Keratinocyte (primary cell): ENCODE data around the gene DNASE1L3. TPM values are rescaled to one million over a fixed set of nuclear protein-coding genes. Genes with fewer than 3 reads are reported as not detected.

Source experiments
- DNase-seq: peaks from one replicate; pipeline ENCODE4 v3.0.0-alpha.2; 2011; ENCODE audit warnings: low read depth, missing footprints, low spot score
- FAIRE-seq: peaks from 2 replicates; lab custom pipeline; 2011; peaks lifted over from hg19 to GRCh38; lab: Jason Lieb, UNC
- H2AFZ ChIP-seq: 2 replicates; pipeline ENCODE4 v1.6.0; 2012; ENCODE audit warnings: low read length, control low read depth, inconsistent platforms; ENCODE audit not compliant: control insufficient read depth
- H3K27ac ChIP-seq: 2 replicates; pipeline ENCODE4 v1.5.1; 2011; ENCODE audit warnings: low read length; ENCODE audit not compliant: control insufficient read depth, insufficient read depth
- H3K27me3 ChIP-seq: 3 replicates; pipeline ENCODE4 v1.6.0; 2011; ENCODE audit warnings: low read length; ENCODE audit not compliant: control insufficient read depth, insufficient read depth; ENCODE audit errors: extremely low read depth
- H3K36me3 ChIP-seq, 2 experiments: 2 replicates in 1 of 2; 3 replicates in 1 of 2; pipeline ENCODE4 v1.5.1; 2011; ENCODE audit warnings: low read length in 2 of 2, mild to moderate bottlenecking in 1 of 2; ENCODE audit not compliant: control insufficient read depth in 2 of 2, insufficient read depth in 2 of 2; ENCODE audit errors: extremely low read depth in 1 of 2
- H3K4me1 ChIP-seq: 3 replicates; pipeline ENCODE4 v1.5.1; 2011; ENCODE audit warnings: low read length; ENCODE audit not compliant: control insufficient read depth, insufficient read depth; ENCODE audit errors: extremely low read depth
- H3K4me2 ChIP-seq: 3 replicates; pipeline ENCODE4 v1.6.0; 2011; ENCODE audit warnings: low read depth, low read length; ENCODE audit not compliant: control insufficient read depth, insufficient read depth; ENCODE audit errors: extremely low read depth
- H3K4me3 ChIP-seq, 3 experiments: fragments of 200-600 bp in 1 of 3; sonication (generic) in 1 of 3; 2 replicates in 2 of 3; 3 replicates in 1 of 3; pipeline ENCODE4 v1.5.1; 2011 to 2016; ENCODE audit warnings: low read length in 3 of 3, mild to moderate bottlenecking in 3 of 3, control low read depth in 2 of 3, inconsistent platforms in 1 of 3, low read depth in 1 of 3, mixed read lengths in 1 of 3, mixed run types in 1 of 3, moderate library complexity in 1 of 3; ENCODE audit not compliant: control insufficient read depth in 2 of 3, insufficient read depth in 2 of 3; ENCODE audit errors: extremely low read depth in 1 of 3
- H3K79me2 ChIP-seq: 2 replicates; pipeline ENCODE4 v1.6.0; 2012; ENCODE audit warnings: low read length; ENCODE audit not compliant: control insufficient read depth, insufficient read depth
- H3K9ac ChIP-seq: 3 replicates; pipeline ENCODE4 v1.6.0; 2011; ENCODE audit warnings: low read length; ENCODE audit not compliant: control insufficient read depth, insufficient read depth; ENCODE audit errors: extremely low read depth
- H3K9me1 ChIP-seq: 3 replicates; pipeline ENCODE4 v1.6.0; 2011; ENCODE audit warnings: low read length; ENCODE audit not compliant: control insufficient read depth, insufficient read depth; ENCODE audit errors: extremely low read depth
- H3K9me3 ChIP-seq: 2 replicates; pipeline ENCODE4 v1.5.1; 2012; ENCODE audit warnings: low read depth, low read length; ENCODE audit not compliant: control insufficient read depth
- H4K20me1 ChIP-seq: 3 replicates; pipeline ENCODE4 v1.6.0; 2011; ENCODE audit warnings: low read length; ENCODE audit not compliant: control insufficient read depth, insufficient read depth; ENCODE audit errors: extremely low read depth
- EZH2 ChIP-seq: IDR thresholded peaks from one replicate; pipeline ENCODE4 v1.6.1; 2012; ENCODE audit warnings: inconsistent platforms, mild to moderate bottlenecking, low read length, moderate library complexity
- dilution Hi-C: fragments of 300-500 bp; cut with MboI; formaldehyde crosslinking; loops from one replicate; pipeline ENCODE4 v1.7.0; 2020; ENCODE audit warnings: low sequenced_read_pairs; ENCODE audit not compliant: extremely low pct_ligation_motif_present
- polyA plus RNA-seq, 5 experiments: library from polyadenylated mRNA; depleted of rRNA in 3 of 5; stranded (reverse) in 3 of 5; stranded (forward) in 1 of 5; unstranded in 1 of 5; fragments of >200 nt; gene quantifications; 1 replicate in 1 of 5; 2 replicates in 3 of 5; 3 replicates in 1 of 5; pipeline versions ENCODE4 v1.2.1 to v1.2.3, GENCODE V29; 2011 to 2012; ENCODE audit warnings: missing spikeins in 2 of 5, low read depth in 1 of 5, low replicate concordance in 1 of 5
- TF ChIP-seq, protein P1 (sequence below), 3 experiments: IDR thresholded peaks in 1 of 3; conservative IDR thresholded peaks in 1 of 3; optimal IDR thresholded peaks in 1 of 3; 2 replicates in 2 of 3; 3 replicates in 1 of 3; pipeline versions ENCODE3 to v1.5.1; 2011; ENCODE audit warnings: low read length in 3 of 3, mild to moderate bottlenecking in 3 of 3, moderate library complexity in 2 of 3, control low read depth in 1 of 3, inconsistent platforms in 1 of 3; ENCODE audit not compliant: insufficient read depth in 2 of 3; ENCODE audit errors: extremely low read depth in 1 of 3

The DNASE1L3 gene
- polyA plus RNA-seq, 1 donor (not counting 4 experiments of a cell fraction or from before 2014, with no cell fraction given): 1.9 TPM

DNA sequence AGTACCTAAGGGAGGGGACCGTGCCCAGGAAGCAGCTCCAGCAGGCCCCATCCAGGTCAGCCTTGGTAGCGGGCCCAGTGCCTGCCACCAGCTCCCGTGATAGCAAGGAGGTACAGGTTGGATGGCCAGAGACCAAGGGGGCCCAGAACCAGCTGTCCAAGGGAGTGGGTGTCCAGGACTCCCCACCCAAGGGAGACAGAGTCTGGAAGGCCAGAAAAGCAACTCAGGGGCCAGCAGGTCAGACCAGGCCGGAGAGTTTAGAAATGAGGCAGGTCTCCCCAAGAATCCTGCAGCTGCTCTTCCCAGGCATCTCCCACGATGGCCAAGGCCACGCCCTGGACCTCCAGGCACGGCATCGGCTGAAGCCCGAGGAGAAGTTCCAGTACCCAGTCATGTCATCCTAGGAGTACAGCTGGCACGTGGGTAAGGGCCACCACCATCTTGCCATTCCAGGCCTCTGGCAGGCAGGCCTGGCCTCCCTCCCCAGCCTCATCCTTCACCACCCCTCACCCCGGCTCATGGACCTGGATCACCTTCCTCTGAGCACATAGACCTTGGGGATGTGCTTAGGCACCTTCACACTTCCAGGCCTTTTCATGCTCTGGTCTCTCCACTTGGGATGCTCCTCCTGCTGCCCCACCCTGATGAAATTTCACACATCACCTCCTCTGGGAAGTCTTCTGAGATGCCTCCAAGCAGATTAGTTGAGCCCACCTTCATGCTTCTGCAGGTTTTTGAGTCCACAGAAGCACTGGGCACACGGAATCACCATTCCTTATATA is 30.5 kb downstream of the DNASE1L3 start:
- Histone ChIP-seq H3K36me3 (no peaks in the 10 kb centered on the region), H2AFZ (no peak overlapping the region), H3K79me2 (no peaks in the 10 kb centered on the region), H3K4me3 (no peak overlapping the region), H3K27ac (no peak overlapping the region), H3K9me3 (no peaks in the 10 kb centered on the region), H4K20me1 (no peaks in the 10 kb centered on the region), H3K9me1 (no peaks in the 10 kb centered on the region), H3K9ac (no peak overlapping the region), H3K4me1 (peaks cover 33% of the 10 kb centered on the region), H3K27me3 (no peaks in the 10 kb centered on the region), H3K4me2 (no peak overlapping the region)
- FAIRE-seq (no peak), DNase-seq (no peak)
- dilution Hi-C loops: no loop called here
- TF ChIP-seq, protein P1, sequence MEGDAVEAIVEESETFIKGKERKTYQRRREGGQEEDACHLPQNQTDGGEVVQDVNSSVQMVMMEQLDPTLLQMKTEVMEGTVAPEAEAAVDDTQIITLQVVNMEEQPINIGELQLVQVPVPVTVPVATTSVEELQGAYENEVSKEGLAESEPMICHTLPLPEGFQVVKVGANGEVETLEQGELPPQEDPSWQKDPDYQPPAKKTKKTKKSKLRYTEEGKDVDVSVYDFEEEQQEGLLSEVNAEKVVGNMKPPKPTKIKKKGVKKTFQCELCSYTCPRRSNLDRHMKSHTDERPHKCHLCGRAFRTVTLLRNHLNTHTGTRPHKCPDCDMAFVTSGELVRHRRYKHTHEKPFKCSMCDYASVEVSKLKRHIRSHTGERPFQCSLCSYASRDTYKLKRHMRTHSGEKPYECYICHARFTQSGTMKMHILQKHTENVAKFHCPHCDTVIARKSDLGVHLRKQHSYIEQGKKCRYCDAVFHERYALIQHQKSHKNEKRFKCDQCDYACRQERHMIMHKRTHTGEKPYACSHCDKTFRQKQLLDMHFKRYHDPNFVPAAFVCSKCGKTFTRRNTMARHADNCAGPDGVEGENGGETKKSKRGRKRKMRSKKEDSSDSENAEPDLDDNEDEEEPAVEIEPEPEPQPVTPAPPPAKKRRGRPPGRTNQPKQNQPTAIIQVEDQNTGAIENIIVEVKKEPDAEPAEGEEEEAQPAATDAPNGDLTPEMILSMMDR (optimal IDR thresholded peaks at IDR 0.05 in 1 of 3, IDR thresholded peaks at IDR 0.05 in 1 of 3, conservative IDR thresholded peaks at IDR 0.05 in 1 of 3; ENCODE audit: extremely low read depth in 1 of 3, insufficient read depth in 2 of 3, low read length in 3 of 3): no peak
- no peak for TF ChIP-seq EZH2

GRCh38 chr3:58179235-58180098 is 31.3 kb downstream of the DNASE1L3 start:
- no peak overlapping the region for H3K9ac ChIP-seq
- H3K4me2 ChIP-seq: no peak overlapping the region
- dilution Hi-C loops: no loop called here
- DNase-seq (no peak), FAIRE-seq (no peak)
- TF ChIP-seq, protein P1 (optimal IDR thresholded peaks at IDR 0.05 in 1 of 3, IDR thresholded peaks at IDR 0.05 in 1 of 3, conservative IDR thresholded peaks at IDR 0.05 in 1 of 3; ENCODE audit: extremely low read depth in 1 of 3, insufficient read depth in 2 of 3, low read length in 3 of 3): no peak
- no peak for TF ChIP-seq EZH2
- no peak overlapping the region for H2AFZ ChIP-seq
- H3K79me2 ChIP-seq: no peaks in the 10 kb centered on the region
- H3K4me1 ChIP-seq: peaks cover 39% of the 10 kb centered on the region
- H4K20me1 ChIP-seq: no peaks in the 10 kb centered on the region
- no peak overlapping the region for H3K4me3 ChIP-seq
- no peaks in the 10 kb centered on the region for H3K27me3 ChIP-seq
- H3K9me3 ChIP-seq: no peaks in the 10 kb centered on the region
- H3K36me3 ChIP-seq: no peaks in the 10 kb centered on the region
- H3K9me1 ChIP-seq: no peaks in the 10 kb centered on the region
- no peak overlapping the region for H3K27ac ChIP-seq
